Smooth muscle cell (in vitro differentiated cells): ENCODE measurements around the gene SVOPL. TPM values are rescaled to one million over a fixed set of nuclear protein-coding genes. Genes with fewer than 3 reads are reported as not detected.
"Not testable (repeated sequence)": the region's sequence is repeated elsewhere in the genome, so short reads cannot be mapped to it uniquely, and the experiment has no call there.

Source experiments
- DNase-seq: peaks from one replicate; lab custom pipeline; 2025; ENCODE audit not compliant: unreplicated experiment; lab: John Stamatoyannopoulos, UW
- H2AFZ ChIP-seq: fragments of 200-600 bp; sonication (generic); 2 replicates; pipeline ENCODE4 v1.6.0; 2016; ENCODE audit warnings: antibody characterized with exemption, low read depth, mild to moderate bottlenecking
- H3F3A ChIP-seq: fragments of 200-600 bp; sonication (generic); 2 replicates; pipeline ENCODE4 v1.6.0; 2017; ENCODE audit warnings: antibody characterized with exemption, low read depth
- H3K27ac ChIP-seq: fragments of 200-600 bp; sonication (generic); 2 replicates; pipeline ENCODE4 v1.5.1; 2016; ENCODE audit warnings: low read depth, mild to moderate bottlenecking
- H3K27me3 ChIP-seq: fragments of 200-600 bp; sonication (generic); 2 replicates; pipeline ENCODE4 v1.6.1; 2016; ENCODE audit warnings: low read depth, mild to moderate bottlenecking
- H3K36me3 ChIP-seq: fragments of 200-600 bp; sonication (generic); 2 replicates; pipeline ENCODE4 v1.5.1; 2016; ENCODE audit warnings: low read depth
- H3K4me1 ChIP-seq: fragments of 200-600 bp; sonication (generic); 2 replicates; pipeline ENCODE4 v1.5.1; 2016; ENCODE audit warnings: low read depth
- H3K4me2 ChIP-seq: fragments of 200-600 bp; sonication (generic); 2 replicates; pipeline ENCODE4 v1.6.0; 2016; ENCODE audit warnings: mild to moderate bottlenecking
- H3K4me3 ChIP-seq: fragments of 200-600 bp; sonication (generic); 2 replicates; pipeline ENCODE4 v1.5.1; 2016; ENCODE audit warnings: mild to moderate bottlenecking
- H3K79me2 ChIP-seq: fragments of 200-600 bp; sonication (generic); 2 replicates; pipeline ENCODE4 v1.6.0; 2016; ENCODE audit warnings: low read depth, mild to moderate bottlenecking
- H3K9ac ChIP-seq: fragments of 200-600 bp; sonication (generic); 2 replicates; pipeline ENCODE4 v1.6.0; 2016; ENCODE audit warnings: low read depth
- H3K9me3 ChIP-seq: fragments of 200-600 bp; sonication (generic); replicated peaks from 2 replicates; pipeline ENCODE4 v1.5.1; 2016; ENCODE audit warnings: low read depth
- H4K20me1 ChIP-seq: fragments of 200-600 bp; sonication (generic); 2 replicates; pipeline ENCODE4 v1.6.0; 2016; ENCODE audit warnings: low read depth
- CTCF ChIP-seq: fragments of 200-600 bp; sonication (generic); IDR thresholded peaks from 2 replicates; pipeline ENCODE4 v1.5.1; 2017; ENCODE audit warnings: borderline replicate concordance, mild to moderate bottlenecking, antibody characterized with exemption; ENCODE audit not compliant: insufficient read depth, poor library complexity, severe bottlenecking
- WGBS: methylation state at CpG from one replicate; pipeline ENCODE4 v1.1.7; 2016; ENCODE audit warnings: low lambda C conversion rate; 5-methylcytosine and 5-hydroxymethylcytosine counted together
- polyA plus RNA-seq: library from polyadenylated mRNA; unstranded; fragments of >200 nt; fragmentation: Nextera tagmentation; extraction: Ambion mirVana; gene quantifications from 2 replicates; pipeline ENCODE4 v1.2.1, GENCODE V29; 2016
- total RNA-seq: library from RNA; depleted of rRNA; stranded (reverse); fragments of >200 nt; gene quantifications from 2 replicates; pipeline ENCODE4 v1.2.3, GENCODE V29; 2014

Gene SVOPL
- total and polyA plus RNA-seq, 2 experiments from 2014 or later: not detected

- no peak overlapping the region for H3K9ac ChIP-seq
- no peak overlapping the region for H3K4me3 ChIP-seq
- DNase-seq: no peak
- WGBS: 90% methylated on average over 5 of the region's 5 CpGs
- H3K9me3 ChIP-seq: no peaks in the 10 kb centered on the region
- no peaks in the 10 kb centered on the region for H3F3A ChIP-seq
- no peak overlapping the region for H3K27ac ChIP-seq
- no peak overlapping the region for H2AFZ ChIP-seq
- H3K4me1 ChIP-seq: no peaks in the 10 kb centered on the region
- no peaks in the 10 kb centered on the region for H3K79me2 ChIP-seq
- TF ChIP-seq CTCF: no peak
- H4K20me1 ChIP-seq: no peaks in the 10 kb centered on the region
- no peaks in the 10 kb centered on the region for H3K36me3 ChIP-seq
- H3K27me3 ChIP-seq: no peaks in the 10 kb centered on the region
- no peak overlapping the region for H3K4me2 ChIP-seq
Observed at GRCh38 chr7:138691178-138691577, 10.0 kb downstream of the SVOPL start.

- no peak for TF ChIP-seq CTCF
- WGBS: 96% methylated on average over 2 of the region's 2 CpGs
- no peaks in the 10 kb centered on the region for H3K9me3 ChIP-seq
- DNase-seq: no peak
- H3F3A ChIP-seq: no peaks in the 10 kb centered on the region
- no peaks in the 10 kb centered on the region for H4K20me1 ChIP-seq
- H3K27ac ChIP-seq: no peak overlapping the region
- no peak overlapping the region for H3K4me2 ChIP-seq
- H3K4me3 ChIP-seq: no peak overlapping the region
- H3K36me3 ChIP-seq: no peaks in the 10 kb centered on the region
- H3K27me3 ChIP-seq: no peaks in the 10 kb centered on the region
- H3K9ac ChIP-seq: no peak overlapping the region
- H2AFZ ChIP-seq: no peak overlapping the region
- no peaks in the 10 kb centered on the region for H3K79me2 ChIP-seq
- H3K4me1 ChIP-seq: no peaks in the 10 kb centered on the region
Observed at GRCh38 chr7:138690495-138690894, 10.7 kb downstream of the SVOPL start.

- not testable (repeated sequence) for H3K27me3 ChIP-seq, H3F3A ChIP-seq
- 92% methylated on average over 6 of the region's 6 CpGs for WGBS
Observed at GRCh38 chr7:138688037-138688436, 13.1 kb downstream of the SVOPL start.

GRCh38 chr7:138684340-138684739 is 16.8 kb downstream of the SVOPL start:
- Histone ChIP-seq H3K4me1 (no peaks in the 10 kb centered on the region), H4K20me1 (no peaks in the 10 kb centered on the region), H3K27me3 (no peaks in the 10 kb centered on the region), H3K27ac (no peak overlapping the region), H3K79me2 (no peaks in the 10 kb centered on the region), H3K36me3 (no peaks in the 10 kb centered on the region), H3K4me3 (no peak overlapping the region), H2AFZ (no peak overlapping the region), H3K4me2 (no peak overlapping the region), H3K9ac (no peak overlapping the region), H3K9me3 (no peaks in the 10 kb centered on the region), H3F3A (no peaks in the 10 kb centered on the region)
- WGBS: 47% methylated on average over 3 of the region's 3 CpGs
- DNase-seq: no peak
- TF ChIP-seq CTCF: no peak

More at GRCh38 chr7:138688037-138688436, 13.1 kb downstream of the SVOPL start:
- H3K9ac ChIP-seq, H3K9me3 ChIP-seq, DNase-seq, H3K79me2 ChIP-seq, H3K4me1 ChIP-seq, H3K36me3 ChIP-seq, H3K4me2 ChIP-seq, H4K20me1 ChIP-seq, H3K27ac ChIP-seq, H3K4me3 ChIP-seq, H2AFZ ChIP-seq: not testable (repeated sequence)
